Heart left ventricle (tissue), 16 donors: ENCODE data around the gene MYO5B. TPM values are rescaled to one million over a fixed set of nuclear protein-coding genes. Genes with fewer than 3 reads are reported as not detected.

Experiments used
- ATAC-seq, 4 donors: fragments of 200-7000 bp; cut with Tn5 transposase; one replicate each; pipeline ENCODE4 v1.9.1; 2020 to 2022; ENCODE audit warnings: moderate library complexity in 4 of 4, mild to moderate bottlenecking in 3 of 4, moderate number of reproducible peaks in 1 of 4
- DNase-seq, 5 donors: peaks; one replicate each; pipeline ENCODE4 v3.0.0-alpha.2; 2020
- H3K27ac ChIP-seq, 12 donors: fragments of 200-600 bp; sonication (generic) in 4 of 12; one replicate each; pipeline versions ENCODE4 v1.5.0 to v1.8.0; 2016 to 2022; ENCODE audit warnings: mild to moderate bottlenecking in 2 of 12
- H3K27me3 ChIP-seq, 9 donors: fragments of 200-600 bp; sonication (generic) in 2 of 9; one replicate each; pipeline versions ENCODE4 v1.5.1 to v1.8.0; 2016 to 2022; ENCODE audit warnings: mild to moderate bottlenecking in 3 of 9
- H3K36me3 ChIP-seq, 9 donors: fragments of 200-600 bp; sonication (generic) in 2 of 9; one replicate each; pipeline versions ENCODE4 v1.5.0 to v1.8.0; 2018 to 2022; ENCODE audit warnings: mild to moderate bottlenecking in 2 of 9
- H3K4me1 ChIP-seq, 12 donors: fragments of 200-600 bp; sonication (generic) in 4 of 12; one replicate each; pipeline versions ENCODE4 v1.5.0 to v1.8.0; 2016 to 2022; ENCODE audit warnings: mild to moderate bottlenecking in 3 of 12
- H3K4me3 ChIP-seq, 12 donors: fragments of 200-600 bp; sonication (generic) in 4 of 12; one replicate each; pipeline versions ENCODE4 v1.5.0 to v1.8.0; 2017 to 2022; ENCODE audit warnings: mild to moderate bottlenecking in 9 of 12, moderate library complexity in 4 of 12
- H3K9me3 ChIP-seq, 12 donors: fragments of 200-600 bp; sonication (generic) in 4 of 12; one replicate each; pipeline versions ENCODE4 v1.5.0 to v1.8.0; 2016 to 2022; ENCODE audit warnings: mild to moderate bottlenecking in 1 of 12
- CTCF ChIP-seq, 12 donors: fragments of 200-600 bp; sonication (generic) in 4 of 12; IDR thresholded peaks; one replicate each; pipeline versions ENCODE4 v1.5.0 to v1.8.0; 2018 to 2022; ENCODE audit warnings: antibody characterized with exemption in 12 of 12, mild to moderate bottlenecking in 5 of 12
- POLR2A ChIP-seq, 2 donors: fragments of 450-650 bp; IDR thresholded peaks; one replicate each; pipeline ENCODE4 v1.6.1; 2017; ENCODE audit warnings: antibody characterized with exemption in 2 of 2, mild to moderate bottlenecking in 2 of 2, moderate library complexity in 2 of 2
- WGBS, 4 donors: extraction: QIAGEN DNeasy Blood & Tissue Kit in 2 of 4; methylation state at CpG; one replicate each; pipeline versions ENCODE4 v1.1.5 to v1.1.7; 2013 to 2018; 5-methylcytosine and 5-hydroxymethylcytosine counted together
- intact Hi-C, 10 donors: fragments of 100-400 bp; cut with DNase I; formaldehyde crosslinking; loops; one replicate each; pipeline versions ENCODE4 v1.11.1 to v1.14.2; 2022
- polyA plus RNA-seq, 2 donors: library from polyadenylated mRNA; stranded (reverse); fragments of 200-250 nt; gene quantifications; one replicate each; pipeline ENCODE4 v1.2.3, GENCODE V29; 2013
- total RNA-seq, 9 donors: library from RNA; depleted of rRNA in 2 of 9; stranded (reverse); fragments of >200 nt in 2 of 9; fragmentation: NEBNext Ultra II Directional in 3 of 9; extraction: Animal tissue kit (Norgen Biotek cat#: 25700) in 3 of 9; gene quantifications; one replicate each; pipeline versions ENCODE4 v1.1.0 to v1.2.4, GENCODE V29; 2016 to 2023
- donor health status: ischemic (EF 13 %, LVEDD 7.1; RV severe dilation, severe dysfunction).
- donor health status: healthy with polysubstance abuse.
- donor health status: DM: no; HTN: yes; CAD: no.
- donor health status: DM: no; HTN: no; CAD: no.
- donor health status: ischemic (EF 25% LVEDD 6.9; RV normal size, moderate dysfunction).
- donor health status: ischemic (EF 25% LVEDD 5.7; RV mildly dilated, moderate dysfunction).
- donor health status: healthy.
- donor health status: DM: yes; HTN: yes; CAD: no.
- donor health status: ischemic (EF 35%, LVEDD 5.7; RV mildly dilated, moderate dysfunction).
- donor health status: nonischemic (EF 11% LVEDD 7.7; RV severe dilation, severe dysfunction).
- donor health status: DM: yes; HTN: yes; CAD: no.
- donor health status: PGD.
- donor health status: ischemic (EF 29% LVEDD 5.4; RV normal size, mild dysfunction).
- donor health status: nonischemic (EF 23%, LVEDD 6.1; RV moderate dilation, normal function).

The MYO5B gene
- total and polyA plus RNA-seq, 11 donors: 0.51 to 5.9 (median 1.4) TPM

GRCh38 chr18:50042611-50043010 is 152.3 kb downstream of the MYO5B start:
- H3K9me3 ChIP-seq: no peaks in the 10 kb centered on the region
- DNase-seq (no peak), ATAC-seq (no peak)
- no peak overlapping the region for H3K4me3 ChIP-seq
- intact Hi-C loops: no loop called here
- no peak for TF ChIP-seq POLR2A (IDR thresholded peaks at IDR 0.05)
- TF ChIP-seq CTCF (IDR thresholded peaks at IDR 0.05): no peak
- WGBS, 4 donors: 36 to 50% (median 44%) methylated on average over 5 of the region's 5 CpGs
- no peak overlapping the region for H3K27ac ChIP-seq
- no peaks in the 10 kb centered on the region for H3K4me1 ChIP-seq
- no peaks in the 10 kb centered on the region for H3K36me3 ChIP-seq
- H3K27me3 ChIP-seq: peaks cover 0 to 21% (median 0%) of the 10 kb centered on the region in 9 donors

DNA sequence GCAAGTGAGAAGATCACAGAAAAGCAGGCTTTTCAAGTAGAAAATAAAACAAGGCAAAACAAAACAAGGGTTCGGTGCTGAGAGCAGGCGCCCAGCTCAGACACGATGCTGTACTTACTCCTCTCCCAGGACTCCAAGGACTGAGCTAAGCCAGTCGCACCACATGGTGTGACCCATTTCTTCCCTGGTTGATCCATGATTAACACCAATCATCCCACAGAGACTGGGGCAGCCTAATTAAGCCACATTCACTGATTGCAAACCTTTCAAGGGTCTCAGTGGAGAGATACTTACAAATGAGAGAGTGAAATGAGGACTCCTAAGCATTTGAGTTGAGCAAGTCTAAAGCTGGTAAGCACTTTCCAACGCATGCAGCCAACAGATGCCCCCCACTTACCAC is 155.2 kb downstream of the MYO5B start:
- no peak overlapping the region for H3K4me3 ChIP-seq
- H3K27ac ChIP-seq: no peak overlapping the region
- DNase-seq: no peak
- intact Hi-C loops: no loop called here
- no peaks in the 10 kb centered on the region for H3K36me3 ChIP-seq
- no peak for ATAC-seq
- WGBS, 4 donors: 75 to 92% (median 83%) methylated on average over 5 of the region's 5 CpGs
- no peaks in the 10 kb centered on the region for H3K9me3 ChIP-seq
- peaks cover 0 to 21% (median 0%) of the 10 kb centered on the region in 9 donors for H3K27me3 ChIP-seq
- TF ChIP-seq CTCF (IDR thresholded peaks at IDR 0.05) (no peak), POLR2A (IDR thresholded peaks at IDR 0.05) (no peak)
- H3K4me1 ChIP-seq: no peaks in the 10 kb centered on the region

- peaks cover 0 to 27% (median 0%) of the 10 kb centered on the region in 9 donors for H3K27me3 ChIP-seq
- ATAC-seq: no peak
- 40 to 56% (median 46%) methylated on average over 5 of the region's 5 CpGs for WGBS, 4 donors
These were observed 156.5 kb downstream of the MYO5B start for GRCh38 chr18:50038448-50038847.

GRCh38 chr18:50034029-50034428 is 160.9 kb downstream of the MYO5B start:
- no peak overlapping the region for H3K4me3 ChIP-seq
- ATAC-seq: no peak
- no peaks in the 10 kb centered on the region for H3K36me3 ChIP-seq
- H3K27ac ChIP-seq: no peak overlapping the region
- intact Hi-C loops: no loop called here
- DNase-seq: no peak
- TF ChIP-seq CTCF (IDR thresholded peaks at IDR 0.05): no peak
- TF ChIP-seq POLR2A (IDR thresholded peaks at IDR 0.05): no peak
- no peaks in the 10 kb centered on the region for H3K9me3 ChIP-seq
- H3K27me3 ChIP-seq: peaks cover 0 to 7% (median 0%) of the 10 kb centered on the region in 9 donors
- H3K4me1 ChIP-seq: no peaks in the 10 kb centered on the region

More at GRCh38 chr18:50038448-50038847, 156.5 kb downstream of the MYO5B start:
- no peaks in the 10 kb centered on the region for H3K9me3 ChIP-seq
- no peak overlapping the region for H3K4me3 ChIP-seq
- TF ChIP-seq CTCF (IDR thresholded peaks at IDR 0.05) (no peak), POLR2A (IDR thresholded peaks at IDR 0.05) (no peak)
- H3K4me1 ChIP-seq: no peaks in the 10 kb centered on the region
- no peaks in the 10 kb centered on the region for H3K36me3 ChIP-seq
- DNase-seq: no peak
- intact Hi-C loops: no loop called here
- H3K27ac ChIP-seq: no peak overlapping the region
